Ureter (tissue), 1 donor: ENCODE results near the gene MICOS13. TPM values are rescaled to one million over a fixed set of nuclear protein-coding genes. Genes with fewer than 3 reads are reported as not detected.

ENCODE experiments used
- DNase-seq: peaks from one replicate; pipeline ENCODE4 v3.0.0-alpha.2; 2020; ENCODE audit warnings: low spot score
- total RNA-seq: library from RNA; stranded (reverse); gene quantifications from one replicate; pipeline ENCODE4 v1.2.4, GENCODE V29; 2023
- donor health status: DM: yes; HTN: yes; CAD: no.

Gene MICOS13
- total RNA-seq, 1 donor from 2014 or later: 68.4 TPM

- no peak for DNase-seq
Observed at GRCh38 chr19:5667751-5668271, 12.5 kb downstream of the MICOS13 start.

- no peak for DNase-seq
Observed at GRCh38 chr19:5666921-5667610, 13.2 kb downstream of the MICOS13 start.

- DNase-seq: no peak
Observed at GRCh38 chr19:5665781-5666513, 14.4 kb downstream of the MICOS13 start.

- DNase-seq: no peak
Observed at GRCh38 chr19:5664515-5664914, 15.8 kb downstream of the MICOS13 start.

GRCh38 chr19:5663904-5664303, 16.4 kb downstream of the MICOS13 start:
- no peak for DNase-seq

- DNase-seq: no peak
Observed at GRCh38 chr19:5661483-5661882, 18.8 kb downstream of the MICOS13 start.

- DNase-seq: no peak
Observed at GRCh38 chr19:5655412-5655811, 24.9 kb downstream of the MICOS13 start.

- no peak for DNase-seq
Observed at GRCh38 chr19:5654931-5655330, 25.4 kb downstream of the MICOS13 start.

GRCh38 chr19:5652261-5652660, 28.1 kb downstream of the MICOS13 start:
- DNase-seq: no peak

GRCh38 chr19:5651361-5651760, 29.0 kb downstream of the MICOS13 start:
- DNase-seq: no peak

- DNase-seq: no peak
Observed at GRCh38 chr19:5648464-5648863, 31.9 kb downstream of the MICOS13 start.

- no peak for DNase-seq
Observed at GRCh38 chr19:5646703-5647102, 33.6 kb downstream of the MICOS13 start.

GRCh38 chr19:5645409-5645808, 34.9 kb downstream of the MICOS13 start:
- no peak for DNase-seq

- no peak for DNase-seq
Observed at GRCh38 chr19:5644037-5644436, 36.3 kb downstream of the MICOS13 start.

- DNase-seq: no peak
Observed at GRCh38 chr19:5643060-5643459, 37.3 kb downstream of the MICOS13 start.

- DNase-seq: no peak
Observed at GRCh38 chr19:5642204-5642603, 38.1 kb downstream of the MICOS13 start.

GRCh38 chr19:5641171-5641570, 39.1 kb downstream of the MICOS13 start:
- no peak for DNase-seq

- no peak for DNase-seq
Observed at GRCh38 chr19:5637971-5638370, 42.3 kb downstream of the MICOS13 start.

- no peak for DNase-seq
Observed at GRCh38 chr19:5635427-5635826, 44.9 kb downstream of the MICOS13 start.

- no peak for DNase-seq
Observed at GRCh38 chr19:5632657-5633056, 47.7 kb downstream of the MICOS13 start.

GRCh38 chr19:5632241-5632612, 48.1 kb downstream of the MICOS13 start:
- DNase-seq: no peak

- DNase-seq: no peak
Observed at GRCh38 chr19:5631567-5632240, 48.6 kb downstream of the MICOS13 start.
